ENCODE data around the gene MAP3K15.

The MAP3K15 gene

DNA sequence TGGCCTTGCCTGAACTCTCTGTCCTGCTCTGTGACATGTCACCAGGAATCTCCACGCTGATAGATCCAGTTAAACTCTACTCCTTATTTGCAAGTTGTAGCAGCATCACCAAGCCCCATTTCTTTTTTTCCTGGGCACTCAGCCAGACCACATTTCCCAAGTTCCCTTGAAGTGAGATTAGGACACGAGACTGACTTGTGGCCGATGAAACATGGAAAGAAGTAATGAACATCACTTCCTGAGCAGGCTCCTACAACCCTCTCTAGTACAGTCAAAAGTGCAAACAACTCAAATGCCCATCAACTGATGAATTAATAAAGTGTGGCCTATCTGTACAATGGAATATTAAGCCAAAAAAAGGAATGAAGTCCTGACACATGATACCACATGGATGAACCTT, 74.6 kb downstream of the MAP3K15 start:
- TF ChIP-seq POLR2AphosphoS5 (IDR thresholded peaks at IDR 0.05; ENCODE audit: low read depth, low read length) (no peak), SIN3A (IDR thresholded peaks at IDR 0.05; ENCODE audit: borderline replicate concordance, insufficient read depth, low read length) (no peak), TAF1 (IDR thresholded peaks at IDR 0.05; ENCODE audit: borderline replicate concordance, insufficient read depth, low read length) (no peak), FOXP2 (optimal IDR thresholded peaks at IDR 0.05; ENCODE audit: borderline replicate concordance, extremely low read depth, extremely low read length, insufficient read depth) (no peak)
- TF ChIP-seq, protein P1, sequence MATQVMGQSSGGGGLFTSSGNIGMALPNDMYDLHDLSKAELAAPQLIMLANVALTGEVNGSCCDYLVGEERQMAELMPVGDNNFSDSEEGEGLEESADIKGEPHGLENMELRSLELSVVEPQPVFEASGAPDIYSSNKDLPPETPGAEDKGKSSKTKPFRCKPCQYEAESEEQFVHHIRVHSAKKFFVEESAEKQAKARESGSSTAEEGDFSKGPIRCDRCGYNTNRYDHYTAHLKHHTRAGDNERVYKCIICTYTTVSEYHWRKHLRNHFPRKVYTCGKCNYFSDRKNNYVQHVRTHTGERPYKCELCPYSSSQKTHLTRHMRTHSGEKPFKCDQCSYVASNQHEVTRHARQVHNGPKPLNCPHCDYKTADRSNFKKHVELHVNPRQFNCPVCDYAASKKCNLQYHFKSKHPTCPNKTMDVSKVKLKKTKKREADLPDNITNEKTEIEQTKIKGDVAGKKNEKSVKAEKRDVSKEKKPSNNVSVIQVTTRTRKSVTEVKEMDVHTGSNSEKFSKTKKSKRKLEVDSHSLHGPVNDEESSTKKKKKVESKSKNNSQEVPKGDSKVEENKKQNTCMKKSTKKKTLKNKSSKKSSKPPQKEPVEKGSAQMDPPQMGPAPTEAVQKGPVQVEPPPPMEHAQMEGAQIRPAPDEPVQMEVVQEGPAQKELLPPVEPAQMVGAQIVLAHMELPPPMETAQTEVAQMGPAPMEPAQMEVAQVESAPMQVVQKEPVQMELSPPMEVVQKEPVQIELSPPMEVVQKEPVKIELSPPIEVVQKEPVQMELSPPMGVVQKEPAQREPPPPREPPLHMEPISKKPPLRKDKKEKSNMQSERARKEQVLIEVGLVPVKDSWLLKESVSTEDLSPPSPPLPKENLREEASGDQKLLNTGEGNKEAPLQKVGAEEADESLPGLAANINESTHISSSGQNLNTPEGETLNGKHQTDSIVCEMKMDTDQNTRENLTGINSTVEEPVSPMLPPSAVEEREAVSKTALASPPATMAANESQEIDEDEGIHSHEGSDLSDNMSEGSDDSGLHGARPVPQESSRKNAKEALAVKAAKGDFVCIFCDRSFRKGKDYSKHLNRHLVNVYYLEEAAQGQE (IDR thresholded peaks at IDR 0.05; ENCODE audit: insufficient read depth in 1 of 2, low read depth in 2 of 2, low read length in 2 of 2), result no peak

DNA sequence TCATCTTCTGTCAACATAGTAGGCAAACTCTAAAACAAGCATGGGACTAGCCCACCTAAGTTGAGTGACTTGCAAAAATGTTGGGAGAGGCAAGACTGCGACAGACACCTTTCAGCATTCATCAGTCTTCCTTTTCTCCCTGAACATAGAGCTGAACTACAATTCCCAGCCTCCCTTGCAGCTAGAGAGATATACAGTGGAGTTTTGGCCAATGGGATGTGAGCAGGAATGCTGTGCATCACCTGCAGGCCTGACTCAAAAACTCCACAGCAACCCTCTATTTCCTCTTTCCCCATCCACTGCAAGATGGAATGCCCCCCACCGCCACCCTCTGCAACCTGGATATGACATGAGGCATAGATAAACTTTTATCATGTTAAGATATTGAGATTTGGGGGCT, 105.0 kb downstream of the MAP3K15 start:
- TF ChIP-seq, protein P1 (IDR thresholded peaks at IDR 0.05; ENCODE audit: insufficient read depth in 1 of 2, low read depth in 2 of 2, low read length in 2 of 2), result no peak
- TF ChIP-seq SIN3A (IDR thresholded peaks at IDR 0.05; ENCODE audit: borderline replicate concordance, insufficient read depth, low read length) (no peak), FOXP2 (optimal IDR thresholded peaks at IDR 0.05; ENCODE audit: borderline replicate concordance, extremely low read depth, extremely low read length, insufficient read depth) (no peak), TAF1 (IDR thresholded peaks at IDR 0.05; ENCODE audit: borderline replicate concordance, insufficient read depth, low read length) (no peak), POLR2AphosphoS5 (IDR thresholded peaks at IDR 0.05; ENCODE audit: low read depth, low read length) (no peak)

GRCh38 chrX:19403696-19404095, 111.6 kb downstream of the MAP3K15 start:
- TF ChIP-seq, protein P1 (IDR thresholded peaks at IDR 0.05; ENCODE audit: insufficient read depth in 1 of 2, low read depth in 2 of 2, low read length in 2 of 2), result no peak
- TF ChIP-seq POLR2AphosphoS5 (IDR thresholded peaks at IDR 0.05; ENCODE audit: low read depth, low read length) (no peak), SIN3A (IDR thresholded peaks at IDR 0.05; ENCODE audit: borderline replicate concordance, insufficient read depth, low read length) (no peak), TAF1 (IDR thresholded peaks at IDR 0.05; ENCODE audit: borderline replicate concordance, insufficient read depth, low read length) (no peak), FOXP2 (optimal IDR thresholded peaks at IDR 0.05; ENCODE audit: borderline replicate concordance, extremely low read depth, extremely low read length, insufficient read depth) (no peak)

- TF ChIP-seq POLR2AphosphoS5 (IDR thresholded peaks at IDR 0.05; ENCODE audit: low read depth, low read length) (no peak), SIN3A (IDR thresholded peaks at IDR 0.05; ENCODE audit: borderline replicate concordance, insufficient read depth, low read length) (no peak), FOXP2 (optimal IDR thresholded peaks at IDR 0.05; ENCODE audit: borderline replicate concordance, extremely low read depth, extremely low read length, insufficient read depth) (no peak), TAF1 (IDR thresholded peaks at IDR 0.05; ENCODE audit: borderline replicate concordance, insufficient read depth, low read length) (no peak)
- TF ChIP-seq, protein P1 (IDR thresholded peaks at IDR 0.05; ENCODE audit: insufficient read depth in 1 of 2, low read depth in 2 of 2, low read length in 2 of 2), result no peak
Measured at GRCh38 chrX:19392703-19393102, 122.6 kb downstream of the MAP3K15 start.

DNA sequence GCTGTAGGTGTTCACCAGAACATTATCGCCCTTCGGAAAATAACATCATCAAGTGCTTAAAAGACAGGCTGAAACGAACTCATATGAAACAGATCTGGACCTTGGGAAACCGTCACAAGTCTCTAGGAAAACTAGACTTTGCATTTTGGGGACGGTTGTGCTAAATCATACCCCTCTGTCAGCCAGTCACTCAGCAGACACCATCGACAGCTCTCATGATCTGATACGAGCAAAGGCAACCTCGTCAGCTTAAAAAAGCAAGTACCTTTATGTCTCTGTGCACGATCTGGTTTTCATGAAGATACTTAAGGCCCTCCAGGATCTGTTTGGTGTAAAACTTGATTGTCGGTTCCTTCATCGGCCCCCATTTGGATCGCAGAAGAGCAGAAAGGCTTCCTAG, 123.2 kb downstream of the MAP3K15 start:
- no peak for TF ChIP-seq POLR2AphosphoS5 (IDR thresholded peaks at IDR 0.05; ENCODE audit: low read depth, low read length)
- TF ChIP-seq SIN3A (IDR thresholded peaks at IDR 0.05; ENCODE audit: borderline replicate concordance, insufficient read depth, low read length), result no peak
- TF ChIP-seq FOXP2 (optimal IDR thresholded peaks at IDR 0.05; ENCODE audit: borderline replicate concordance, extremely low read depth, extremely low read length, insufficient read depth), result no peak
- TF ChIP-seq, protein P1 (IDR thresholded peaks at IDR 0.05; ENCODE audit: insufficient read depth in 1 of 2, low read depth in 2 of 2, low read length in 2 of 2), result no peak
- no peak for TF ChIP-seq TAF1 (IDR thresholded peaks at IDR 0.05; ENCODE audit: borderline replicate concordance, insufficient read depth, low read length)
